MCF 10A (cell line): ENCODE results near the gene LAPTM5. TPM values are rescaled to one million over a fixed set of nuclear protein-coding genes. Genes with fewer than 3 reads are reported as not detected.

Experiments
- BruUV-seq: library from RNA; stranded (reverse); fragments of 400-500 nt; replicated peaks from 2 replicates; lab custom pipeline; 2021; lab: Mats Ljungman, UMichigan
- CTCF ChIA-PET: fragments of 300-600 bp; sonication (Branson Sonifier 250); formaldehyde crosslinking; extraction: SDS; loops from one replicate; lab custom pipeline; 2021; ENCODE audit warnings: antibody characterized with exemption, inconsistent platforms; lab: Yijun Ruan, JAX
- POLR2A ChIA-PET: fragments of 300-600, 350-650 bp; sonication (Branson Sonifier 250); formaldehyde crosslinking; extraction: SDS; loops from one replicate; lab custom pipeline; 2020; ENCODE audit warnings: antibody characterized with exemption, inconsistent platforms; lab: Yijun Ruan, JAX
- DNase-seq: peaks from one replicate; pipeline ENCODE4 v3.0.0-alpha.2; 2018; ENCODE audit not compliant: unreplicated experiment
- H3K27ac Mint-ChIP-seq: one replicate; pipeline ENCODE4 v1.8.0; 2022; ENCODE audit warnings: mild to moderate bottlenecking, low read depth, mixed read lengths; ENCODE audit not compliant: unreplicated experiment
- H3K27me3 Mint-ChIP-seq: one replicate; pipeline ENCODE4 v1.8.0; 2022; ENCODE audit warnings: mixed read lengths; ENCODE audit not compliant: insufficient read depth, unreplicated experiment
- H3K36me3 Mint-ChIP-seq: one replicate; pipeline ENCODE4 v1.8.0; 2022; ENCODE audit warnings: mild to moderate bottlenecking, moderate library complexity, mixed read lengths; ENCODE audit not compliant: insufficient read depth, unreplicated experiment
- H3K4me1 Mint-ChIP-seq: one replicate; pipeline ENCODE4 v1.8.0; 2022; ENCODE audit warnings: mixed read lengths; ENCODE audit not compliant: insufficient read depth, unreplicated experiment
- H3K4me3 Mint-ChIP-seq: one replicate; pipeline ENCODE4 v1.8.0; 2022; ENCODE audit warnings: mild to moderate bottlenecking, moderate library complexity, mixed read lengths; ENCODE audit not compliant: unreplicated experiment
- H3K9me3 Mint-ChIP-seq: one replicate; pipeline ENCODE4 v1.8.0; 2022; ENCODE audit warnings: mixed read lengths; ENCODE audit not compliant: unreplicated experiment
- CTCF ChIP-seq: fragments of 200-600 bp; IDR thresholded peaks from one replicate; pipeline ENCODE4 v1.8.0; 2022; ENCODE audit warnings: antibody characterized with exemption, mild to moderate bottlenecking; ENCODE audit not compliant: unreplicated experiment
- intact Hi-C: fragments of 100-400 bp; cut with micrococcal nuclease; formaldehyde crosslinking; loops from 2 replicates; pipeline ENCODE4 v1.14.1; 2022
- total RNA-seq: library from RNA; stranded (reverse); gene quantifications from 2 replicates; pipeline ENCODE4 v1.2.3, GENCODE V29; 2022

Gene LAPTM5
- total RNA-seq, 1 experiment from 2014 or later = 15.9 TPM

- Mint-ChIP-seq H3K9me3 (no peaks in the 10 kb centered on the region), H3K27ac (peak overlapping the region; percentile 97), H3K4me1 (peaks cover 38% of the 10 kb centered on the region), H3K4me3 (no peak overlapping the region), H3K36me3 (no peaks in the 10 kb centered on the region), H3K27me3 (no peaks in the 10 kb centered on the region)
- no peak for DNase-seq
- POLR2A ChIA-PET = interaction anchor here (0.7 to 1.4 kb wide), 3 partner anchors 10 to 172 kb away, joined by 3 read pairs; no protein-coding TSS in a partner anchor
- TF ChIP-seq CTCF = no peak
- TSS peak; percentile 64 for BruUV-seq
- intact Hi-C loops = no loop called here
- CTCF ChIA-PET = interaction anchor here (0.7 to 2.9 kb wide), 5 partner anchors 10 to 114 kb away, joined by 3 to 13 read pairs (median 8); partner anchors contain the start of gene LAPTM5
These were observed 10.3 kb downstream of the LAPTM5 start for GRCh38 chr1:30747033-30748008.

- ChIA-PET CTCF (interaction anchor here (1.8 to 2.9 kb wide), 3 partner anchors 26 to 36 kb away, joined by 4 to 13 read pairs (median 8); no protein-coding TSS in a partner anchor), POLR2A (interaction anchor here (1.2 to 1.4 kb wide), 3 partner anchors 22 to 173 kb away, joined by 3 read pairs; no protein-coding TSS in a partner anchor)
- Mint-ChIP-seq H3K4me1 (peaks cover 38% of the 10 kb centered on the region), H3K27ac (peak overlapping the region; percentile 97), H3K27me3 (no peaks in the 10 kb centered on the region), H3K9me3 (no peaks in the 10 kb centered on the region), H3K36me3 (no peaks in the 10 kb centered on the region), H3K4me3 (no peak overlapping the region)
- no peak for TF ChIP-seq CTCF
- BruUV-seq = no TSS peak
- no peak for DNase-seq
- intact Hi-C loops = no loop called here
These were observed 11.2 kb downstream of the LAPTM5 start for GRCh38 chr1:30746212-30747032.

- Mint-ChIP-seq H3K9me3 (no peaks in the 10 kb centered on the region), H3K27ac (peak overlapping the region; percentile 97), H3K4me1 (peaks cover 44% of the 10 kb centered on the region), H3K36me3 (no peaks in the 10 kb centered on the region), H3K4me3 (no peak overlapping the region), H3K27me3 (no peaks in the 10 kb centered on the region)
- intact Hi-C loops = no loop called here
- no peak for DNase-seq
- CTCF ChIA-PET = interaction anchor here (1.9 to 2.9 kb wide), 2 partner anchors 26 to 37 kb away, joined by 4 to 13 read pairs; no protein-coding TSS in a partner anchor
- POLR2A ChIA-PET = interaction anchor here (1.2 kb wide), 2 partner anchors 27 to 173 kb away, joined by 3 read pairs; no protein-coding TSS in a partner anchor
- TF ChIP-seq CTCF = no peak
- BruUV-seq = no TSS peak
These were observed 11.8 kb downstream of the LAPTM5 start for GRCh38 chr1:30745834-30746208.
